Activated naive CD4-positive, alpha-beta T cell treated with Interleukin-2 at 50 U/mL for 16 hours (primary cell): ENCODE data around the gene PRKACG.
"Not testable (repeated sequence)": the region's sequence is repeated elsewhere in the genome, so short reads cannot be mapped to it uniquely, and the experiment has no call there.

Source experiments
- DNase-seq: peaks from one replicate; pipeline ENCODE4 v3.0.0-alpha.2; 2020

PRKACG gene

DNA sequence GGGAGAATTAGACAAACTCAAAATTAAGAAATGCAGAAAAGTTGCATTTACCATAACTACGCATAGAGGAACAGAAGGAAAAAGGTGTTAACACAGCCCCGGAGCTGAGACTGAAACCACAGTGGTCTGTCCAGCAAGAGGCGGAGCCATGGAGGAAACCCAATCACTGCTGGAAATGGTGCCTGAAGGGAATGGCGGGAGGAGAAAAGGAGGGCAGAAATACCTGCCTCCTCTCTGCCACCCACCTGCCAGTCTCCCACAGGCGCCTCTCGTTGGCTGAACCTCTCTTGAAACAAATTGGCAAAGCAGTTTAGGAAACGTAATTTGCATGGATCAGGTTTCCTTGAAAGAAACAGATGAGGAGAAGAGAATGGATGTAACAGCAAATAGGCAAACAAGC is 9.7 kb upstream of the PRKACG start:
- no peak for DNase-seq

DNA sequence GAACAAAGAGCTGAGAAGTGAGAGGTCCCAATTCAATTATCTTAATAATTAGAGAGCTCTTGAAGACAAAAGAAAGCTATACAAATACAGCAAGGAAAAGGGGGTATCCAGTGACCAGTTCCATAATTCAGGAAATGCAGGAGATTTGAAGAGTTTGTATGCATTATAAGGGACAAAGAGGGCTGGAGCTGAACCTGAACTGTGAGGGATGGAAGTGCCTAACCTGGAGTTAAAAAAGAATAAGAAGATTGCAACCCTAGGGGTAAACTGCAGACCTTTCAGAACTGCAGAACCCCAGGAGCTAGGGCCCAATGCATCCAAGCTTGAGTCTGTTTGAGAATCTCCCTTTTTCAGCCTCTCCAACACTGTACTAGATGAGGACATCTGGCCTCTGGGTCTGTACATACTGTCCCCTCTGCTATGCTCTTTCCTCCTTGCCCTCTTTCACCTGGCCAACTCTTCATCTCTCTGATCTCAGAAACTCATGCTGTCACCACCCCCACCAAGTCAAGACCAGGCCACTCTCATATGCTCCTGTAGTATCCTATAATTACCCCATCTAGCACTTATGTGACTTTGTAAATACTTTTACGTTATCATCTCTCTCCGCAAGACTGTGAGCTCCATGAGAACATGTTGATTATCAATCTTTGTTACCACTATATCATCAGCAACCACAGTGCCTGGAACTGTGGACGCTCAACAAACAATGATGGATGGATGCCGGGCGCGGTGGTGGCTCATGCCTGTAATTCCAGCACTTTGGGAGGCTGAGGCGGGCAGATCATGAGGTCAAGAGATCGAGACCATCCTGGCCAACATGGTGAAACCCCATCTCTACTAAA is 6.6 kb upstream of the PRKACG start:
- DNase-seq = no peak

DNA sequence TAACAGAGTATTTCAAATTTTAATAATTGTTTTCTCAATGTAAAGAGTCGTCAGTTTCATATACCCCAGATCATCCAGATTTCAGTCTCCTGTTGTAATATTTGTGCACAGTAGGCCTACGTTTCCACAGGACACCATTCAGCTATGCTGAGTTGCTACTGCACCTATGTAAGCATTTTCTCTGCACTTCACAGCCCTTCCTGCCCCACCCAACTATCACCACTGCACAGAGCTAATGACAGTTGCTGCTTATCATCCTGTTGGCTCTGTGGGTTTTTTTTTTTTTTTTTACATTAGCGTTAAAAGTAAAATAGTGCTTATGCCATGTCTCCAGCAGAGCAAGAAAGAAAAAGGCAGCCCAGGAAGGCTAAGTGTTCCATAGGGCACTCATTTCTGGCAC is 5.9 kb upstream of the PRKACG start:
- no peak for DNase-seq

DNA sequence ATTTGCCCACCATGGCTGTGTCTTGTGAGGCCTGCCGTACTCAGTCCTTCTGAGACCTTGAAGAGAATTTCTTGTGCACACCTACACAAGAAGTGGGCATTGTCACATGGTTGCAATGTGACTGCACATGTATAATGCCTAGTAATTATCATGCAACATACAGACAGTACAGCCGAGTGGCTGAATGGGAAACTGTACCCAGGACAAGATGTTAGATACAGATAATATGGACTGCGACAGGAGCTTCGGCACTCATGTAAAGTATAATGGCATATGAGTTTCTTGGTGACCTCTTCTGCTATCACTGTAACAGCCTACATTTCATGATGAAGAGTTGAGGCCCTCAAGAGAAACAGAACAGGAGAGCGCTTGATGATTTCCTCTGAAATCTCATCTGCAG is 4.8 kb upstream of the PRKACG start:
- DNase-seq = no peak

DNA sequence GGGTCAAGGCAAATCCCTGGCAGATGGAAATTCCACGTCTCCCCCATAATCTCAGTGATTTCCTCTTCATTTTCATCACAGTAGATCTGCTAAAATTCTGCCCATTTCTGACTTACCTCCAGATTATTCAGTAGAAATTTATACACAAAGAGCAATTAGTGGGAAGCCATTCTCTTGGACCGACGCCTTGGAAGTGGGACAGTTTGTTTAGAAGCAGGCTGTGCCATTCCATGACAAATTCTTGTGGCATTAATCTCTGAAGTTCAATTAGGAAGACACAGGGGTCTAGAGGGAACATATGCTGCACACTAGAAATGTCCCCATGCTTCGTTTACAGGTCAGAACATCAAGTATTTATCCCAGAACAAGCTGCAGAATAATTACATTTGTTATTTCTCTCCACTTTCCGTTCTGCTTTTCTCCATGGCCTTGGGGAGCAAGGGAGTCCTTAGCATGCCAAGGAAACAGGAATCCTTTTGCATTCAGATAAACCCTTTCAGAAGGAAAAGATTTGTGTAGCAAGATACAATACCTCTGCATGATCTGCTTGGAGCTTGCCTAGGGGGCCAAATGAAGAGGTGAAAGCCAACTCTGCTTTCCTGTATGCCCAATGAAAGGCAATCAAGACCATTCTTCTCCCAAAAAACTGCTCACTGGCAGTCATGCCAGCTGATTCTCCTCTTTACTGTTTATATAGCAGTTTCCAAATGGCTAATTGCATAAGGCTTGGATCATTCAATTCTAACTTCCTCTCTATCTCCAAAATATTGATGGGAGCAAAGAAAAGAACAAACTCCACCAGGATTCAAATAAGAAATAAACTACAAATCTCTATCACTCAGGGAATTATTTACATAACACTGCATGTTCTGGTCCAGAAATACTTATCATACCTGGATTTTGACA is 2.5 kb upstream of the PRKACG start:
- DNase-seq = no peak

DNA sequence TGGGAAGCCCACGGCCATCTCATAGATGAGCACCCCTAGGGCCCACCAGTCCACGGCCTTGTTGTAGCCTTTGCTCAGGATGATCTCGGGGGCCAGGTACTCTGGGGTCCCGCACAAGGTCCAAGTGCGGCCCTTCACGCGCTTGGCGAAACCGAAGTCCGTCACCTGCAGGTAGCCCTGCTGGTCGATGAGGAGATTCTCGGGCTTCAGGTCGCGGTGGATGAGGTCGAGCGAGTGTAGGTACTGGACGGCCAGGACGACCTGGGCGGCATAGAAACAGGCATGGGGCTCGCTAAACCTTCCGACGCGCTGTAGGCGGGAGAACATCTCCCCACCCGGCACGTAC is 558 bp downstream of the PRKACG start:
- DNase-seq = no peak

DNA sequence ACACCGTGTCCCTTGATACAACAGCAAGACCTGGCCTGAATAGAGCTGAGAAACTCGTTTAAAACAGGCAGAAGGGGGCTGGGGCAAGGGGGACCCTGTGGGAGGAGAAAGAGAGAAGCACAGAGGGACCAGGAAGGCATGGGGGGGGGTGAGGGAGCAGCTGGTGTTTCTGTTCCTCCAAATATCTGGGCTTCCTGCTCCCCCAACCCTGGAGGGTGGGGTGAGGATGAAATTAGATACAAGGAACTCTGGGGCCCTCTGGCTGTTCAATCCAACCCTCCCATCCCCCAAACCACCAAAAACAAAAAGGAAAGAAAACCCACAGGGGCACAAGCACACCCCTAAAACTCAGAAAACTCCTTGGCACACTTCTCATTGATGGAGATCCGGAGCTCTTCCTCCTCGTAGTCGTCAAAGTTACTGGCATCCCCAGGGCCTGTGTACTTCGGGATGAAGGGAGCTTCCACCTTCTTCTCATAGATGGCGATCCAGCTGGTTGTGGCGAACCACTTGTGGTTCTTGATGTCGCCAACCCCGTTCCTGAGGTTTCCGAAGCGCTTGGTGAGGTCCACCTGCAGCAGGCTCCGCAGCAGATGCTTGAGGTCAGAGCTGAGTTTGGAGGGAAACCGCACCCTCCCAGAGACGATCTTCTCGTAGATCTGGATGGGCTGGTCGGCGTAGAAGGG is 1.1 kb downstream of the PRKACG start:
- DNase-seq = no peak

DNA sequence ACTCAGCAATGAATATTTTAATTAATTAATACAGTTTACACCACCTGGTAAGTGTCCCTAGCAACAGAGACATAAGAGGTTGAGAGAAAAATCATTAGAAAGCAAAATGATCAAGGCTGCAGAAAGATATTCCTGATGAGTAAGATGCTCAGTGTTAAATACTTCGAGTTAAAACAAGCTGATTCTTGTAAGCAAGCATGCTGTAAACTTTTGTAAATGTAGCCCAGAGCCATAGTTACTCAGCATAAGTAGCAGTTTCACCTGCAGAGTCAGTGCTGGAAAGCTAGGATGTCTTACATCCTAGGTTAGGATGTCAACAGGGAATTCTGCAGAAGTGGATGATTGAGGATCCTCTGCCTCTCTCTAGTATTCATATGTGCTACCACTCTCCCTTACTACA is 4.2 kb downstream of the PRKACG start:
- DNase-seq = no peak

DNA sequence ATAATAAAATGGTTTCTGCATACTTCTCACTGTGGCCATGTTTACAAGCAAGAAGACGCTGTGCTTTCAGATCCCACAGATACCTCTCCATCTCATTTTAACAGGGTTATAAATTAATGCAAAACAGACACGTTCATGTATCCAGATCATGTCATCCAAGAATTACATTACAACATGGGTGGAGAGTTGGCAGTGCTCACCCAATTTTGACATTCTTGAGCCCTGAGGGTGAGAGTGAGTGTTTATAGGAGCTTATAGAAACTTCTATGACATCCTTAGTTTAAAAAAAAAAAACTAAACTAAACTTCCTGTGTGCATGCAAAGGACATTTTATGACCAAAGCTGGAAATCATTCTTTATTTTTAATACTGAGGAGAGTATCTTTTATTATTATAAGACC is 9.1 kb downstream of the PRKACG start:
- no peak for DNase-seq

DNA sequence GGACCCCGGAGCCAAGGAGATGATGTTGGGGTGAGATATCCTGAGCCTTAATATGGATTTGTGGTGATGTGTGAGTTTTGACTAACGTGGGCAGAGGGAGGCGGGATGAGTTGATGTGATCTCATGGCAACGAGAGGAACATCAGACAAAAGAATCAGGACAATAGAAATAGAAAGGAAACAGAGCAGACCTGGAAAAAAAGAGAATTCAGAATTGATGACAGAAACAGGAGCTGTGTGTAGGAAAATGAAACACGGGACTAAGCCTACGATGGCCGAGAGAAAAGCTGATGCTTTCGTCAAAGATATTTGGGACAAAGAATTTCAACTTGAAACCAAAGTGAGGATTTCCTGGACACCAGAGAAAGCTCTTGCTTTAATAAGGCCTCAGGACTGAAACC is 10.9 kb downstream of the PRKACG start:
- DNase-seq = no peak

DNA sequence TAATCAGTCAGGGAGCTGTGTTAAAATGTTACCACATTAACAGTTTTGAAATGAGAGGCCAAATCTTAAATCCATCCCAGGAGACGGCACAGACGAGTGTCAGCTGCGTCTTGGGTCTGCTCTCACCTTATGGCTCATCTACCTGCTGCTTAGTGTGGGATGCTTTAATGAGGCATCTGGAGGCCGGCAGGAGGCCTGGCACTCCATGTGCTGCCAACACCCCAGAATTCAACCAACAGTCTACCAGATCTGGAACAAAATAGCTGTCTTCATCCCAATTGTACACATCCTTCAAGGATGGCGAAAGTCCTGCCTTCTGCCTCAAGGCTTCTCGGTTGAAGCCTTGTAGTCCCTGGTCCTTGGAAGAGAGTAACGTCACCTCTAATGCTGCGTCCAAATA is 12.0 kb downstream of the PRKACG start:
- DNase-seq = no peak

DNA sequence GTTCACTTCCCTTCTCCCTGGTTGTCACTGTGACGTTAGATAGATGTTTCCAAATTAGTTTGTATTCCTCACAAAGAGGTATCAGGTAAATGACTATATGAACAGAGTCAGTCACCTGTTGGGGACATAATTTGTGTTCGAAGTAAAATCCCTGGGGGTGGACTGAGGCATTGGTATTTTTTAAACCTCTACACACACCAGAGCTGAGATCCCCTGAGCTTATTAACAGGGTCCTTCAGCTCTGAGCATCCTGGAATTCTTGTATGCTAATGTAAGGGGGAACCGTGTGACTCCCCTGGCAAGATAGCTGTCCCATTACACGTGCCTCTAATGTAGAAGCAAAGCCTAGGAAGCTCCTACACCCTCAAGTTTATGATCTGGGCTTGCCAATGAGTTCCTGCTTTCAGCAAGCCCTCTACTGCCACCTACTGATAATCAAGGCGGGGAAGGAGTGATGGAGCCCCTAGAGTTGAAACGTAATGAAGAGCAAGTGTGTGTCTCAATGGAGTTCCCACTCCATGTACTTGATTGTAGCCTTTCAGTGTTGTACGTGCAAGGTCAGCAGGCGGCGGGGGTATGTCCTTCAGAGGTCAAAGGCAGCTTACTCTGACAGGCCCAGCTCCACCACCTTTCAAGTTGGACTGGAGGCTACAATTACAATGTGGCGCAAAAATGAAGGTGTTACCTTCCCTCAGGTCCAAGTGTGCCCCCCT is 14.4 kb downstream of the PRKACG start:
- peak; percentile 57 for DNase-seq

DNA sequence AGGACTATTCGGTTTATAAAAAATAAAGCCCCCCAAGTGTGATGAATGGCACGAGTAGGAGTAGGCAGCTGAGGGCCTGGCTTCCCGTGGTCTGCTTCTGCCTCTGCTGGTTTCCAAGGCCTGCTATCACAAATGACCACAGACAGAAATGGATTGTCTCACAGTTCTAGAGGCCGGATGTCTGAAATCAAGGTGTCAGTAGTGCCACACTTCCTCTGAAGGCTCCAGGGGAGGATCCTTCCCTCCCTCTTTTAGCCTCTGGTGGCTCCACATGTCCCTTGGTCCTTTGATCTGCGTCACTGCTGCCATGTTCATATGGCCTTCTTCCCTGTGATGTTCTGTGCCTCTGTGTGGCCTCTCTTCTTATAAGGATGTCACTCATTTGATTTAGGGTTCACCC is 15.1 kb downstream of the PRKACG start:
- no peak for DNase-seq

DNA sequence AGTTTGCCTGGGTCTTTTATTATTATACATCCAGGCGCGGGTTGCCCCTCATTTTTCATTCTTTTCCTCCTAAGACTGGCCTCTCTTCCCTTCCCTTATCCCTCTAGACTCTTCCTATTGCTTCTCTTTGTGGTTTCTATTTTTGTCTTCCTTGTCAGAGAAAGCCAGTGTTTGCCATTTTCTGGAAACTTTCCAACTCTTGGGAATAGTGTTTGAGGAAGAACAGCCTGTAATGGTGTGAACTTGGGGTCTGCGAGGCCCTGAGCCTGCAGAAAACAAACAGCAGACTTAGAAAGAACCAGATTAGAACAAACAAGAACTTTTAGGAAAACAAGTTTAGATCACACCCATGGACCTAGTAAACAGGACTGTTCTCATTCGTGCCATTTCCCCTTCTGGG is 15.5 kb downstream of the PRKACG start:
- no peak for DNase-seq

DNA sequence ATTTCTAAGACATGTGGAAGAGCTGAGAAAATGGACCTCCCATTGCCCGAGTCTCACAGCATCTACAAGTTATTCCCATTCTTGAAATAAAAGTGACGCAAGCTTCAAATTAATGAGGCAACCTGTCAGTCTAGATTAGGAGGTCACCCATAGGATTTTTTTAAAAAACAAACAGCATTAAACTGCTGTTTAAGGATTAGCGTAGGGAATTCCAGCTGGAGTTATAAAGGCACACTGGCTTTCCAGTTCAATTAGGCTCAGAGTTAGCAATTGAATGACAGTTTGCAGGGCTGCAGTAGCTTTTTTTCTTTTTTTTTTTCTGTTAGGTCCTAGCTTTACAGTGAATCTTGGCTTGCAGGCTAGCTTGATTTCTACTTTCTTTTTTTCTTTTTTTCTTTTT is 16.2 kb downstream of the PRKACG start:
- no peak for DNase-seq

DNA sequence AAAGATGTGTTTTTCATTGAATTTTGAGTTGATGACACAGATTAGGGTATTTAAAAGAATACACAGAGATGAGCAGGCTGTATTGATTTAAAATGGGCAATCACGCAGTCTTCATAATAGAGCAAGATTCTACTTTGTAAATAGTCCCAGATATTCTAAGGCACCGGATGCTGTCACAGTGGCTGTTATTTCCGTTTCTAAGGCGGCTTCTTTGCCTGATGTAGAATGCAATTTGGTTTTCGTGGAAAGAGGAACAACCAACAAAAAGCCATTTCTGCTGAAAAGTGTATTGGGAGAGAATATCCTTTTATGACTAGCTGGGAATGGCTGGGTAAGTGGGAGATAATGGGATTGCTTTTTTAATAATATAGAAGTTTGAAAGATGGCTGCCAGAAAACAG is 17.5 kb downstream of the PRKACG start:
- no peak for DNase-seq

DNA sequence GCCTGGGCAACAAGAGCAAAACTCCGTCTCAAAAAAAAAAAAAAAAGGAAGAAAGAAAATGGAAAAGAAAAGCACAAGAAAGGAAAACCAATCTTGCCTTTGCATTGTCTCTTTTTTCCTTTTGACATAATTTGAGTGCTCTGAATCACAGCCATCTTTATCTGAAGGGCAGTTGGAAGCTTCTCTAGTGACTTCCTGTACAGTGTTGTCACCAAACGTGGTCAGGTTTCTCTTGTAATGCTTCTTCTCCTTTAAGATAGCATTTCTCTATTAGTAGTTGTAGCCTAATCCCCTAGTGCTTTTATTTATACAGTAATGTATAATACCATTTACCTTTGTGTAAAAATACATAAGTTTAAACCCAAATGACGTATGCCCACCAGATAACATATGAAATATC is 18.1 kb downstream of the PRKACG start:
- DNase-seq = no peak

DNA sequence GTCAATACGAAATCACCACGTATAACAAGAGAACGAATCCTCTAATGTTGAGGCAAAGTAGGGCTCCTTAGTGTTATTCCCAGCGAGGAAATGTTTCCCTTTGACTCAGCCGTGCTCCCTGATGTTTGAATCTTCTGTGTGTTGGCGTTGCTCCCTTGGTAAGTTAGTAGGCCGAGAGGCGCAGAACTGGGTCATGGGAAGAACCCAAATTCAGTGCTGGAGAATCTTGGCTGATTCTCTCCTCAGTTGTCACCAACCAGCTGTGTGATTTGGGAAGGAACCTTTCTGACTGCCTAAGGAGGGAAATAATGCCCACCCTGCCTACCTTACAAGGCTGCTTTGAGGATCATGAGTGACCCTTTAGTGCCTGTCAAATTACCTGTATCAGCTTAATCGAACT is 22.5 kb downstream of the PRKACG start:
- no peak for DNase-seq

DNA sequence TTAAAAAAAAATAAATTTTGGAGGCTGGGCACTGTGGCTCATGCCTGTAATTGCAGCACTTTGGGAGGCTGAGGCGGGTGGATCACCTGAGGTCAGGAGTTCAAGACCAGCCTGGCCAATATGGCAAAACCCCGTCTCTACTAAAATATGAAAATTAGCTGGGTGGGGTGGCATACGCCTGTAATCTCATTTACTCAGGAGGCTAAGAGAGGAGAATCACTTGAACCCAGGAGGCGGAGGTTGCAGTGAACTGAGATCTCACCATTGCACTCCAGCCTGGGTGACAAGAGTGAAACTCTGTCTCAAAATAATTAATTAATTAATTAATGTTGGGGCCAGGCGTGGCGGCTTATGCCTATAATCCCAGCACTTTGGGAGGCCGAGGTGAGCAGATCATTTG is 27.0 kb downstream of the PRKACG start:
- DNase-seq = not testable (repeated sequence)

DNA sequence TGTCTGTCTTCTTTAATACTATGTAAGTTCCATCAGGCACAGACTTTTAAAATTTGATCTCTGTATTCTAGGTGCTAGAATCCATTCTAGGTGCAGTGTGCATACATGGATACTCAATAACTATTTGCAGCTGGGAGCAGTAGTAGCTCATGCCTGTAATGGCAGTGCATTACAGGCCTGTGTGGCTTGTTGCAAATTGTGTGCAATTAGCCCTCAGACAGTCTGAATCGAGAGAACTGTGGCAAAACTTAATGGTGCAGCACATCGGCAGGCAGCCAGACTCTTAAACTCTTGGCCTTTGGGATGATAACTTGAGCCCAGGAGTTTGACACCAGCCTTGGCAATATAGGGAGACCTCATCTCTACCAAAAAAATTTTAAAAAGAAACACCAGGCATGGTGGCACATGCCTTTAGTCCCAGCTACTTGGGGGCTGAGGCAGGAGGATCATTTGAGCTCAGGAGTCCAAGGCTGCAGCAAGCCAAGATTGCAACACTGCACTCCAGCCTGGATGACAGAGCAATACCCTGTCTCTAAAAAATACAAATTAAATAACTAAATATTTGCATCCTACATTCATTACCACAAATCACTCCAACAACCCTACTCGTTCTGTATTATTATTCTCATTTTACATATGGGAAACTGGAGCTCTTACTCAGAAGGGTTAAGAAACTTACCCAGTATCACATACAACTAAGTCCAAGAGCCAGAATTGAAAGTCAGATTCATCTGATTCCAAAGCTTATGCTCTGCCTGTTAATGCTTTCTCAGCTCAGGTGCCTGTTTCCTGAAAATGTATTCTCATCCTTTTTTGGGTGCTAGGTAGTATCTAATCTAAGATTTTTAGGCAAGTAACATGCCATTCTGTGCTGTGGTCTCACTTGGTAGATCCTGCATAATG is 30.1 kb downstream of the PRKACG start:
- no peak for DNase-seq

DNA sequence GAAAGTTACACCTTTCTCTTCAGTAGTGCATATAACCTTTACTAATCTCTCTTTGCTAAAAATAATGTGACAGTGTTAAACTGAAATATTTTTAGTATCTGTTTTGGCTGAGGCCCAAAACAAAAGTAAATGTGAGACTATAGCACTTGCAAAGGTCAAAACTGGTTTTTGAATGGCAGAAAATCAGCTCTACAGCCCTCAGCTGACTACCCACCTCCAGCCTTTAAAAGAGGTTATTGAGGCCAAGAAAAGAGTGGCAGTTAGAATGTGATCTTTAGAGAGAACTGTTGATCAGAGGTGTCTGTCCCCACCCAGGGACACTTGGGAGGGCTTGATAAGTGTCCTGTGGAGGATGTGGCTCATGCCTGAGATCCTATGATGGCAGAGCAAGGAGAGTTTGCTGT is 30.9 kb downstream of the PRKACG start:
- no peak for DNase-seq

DNA sequence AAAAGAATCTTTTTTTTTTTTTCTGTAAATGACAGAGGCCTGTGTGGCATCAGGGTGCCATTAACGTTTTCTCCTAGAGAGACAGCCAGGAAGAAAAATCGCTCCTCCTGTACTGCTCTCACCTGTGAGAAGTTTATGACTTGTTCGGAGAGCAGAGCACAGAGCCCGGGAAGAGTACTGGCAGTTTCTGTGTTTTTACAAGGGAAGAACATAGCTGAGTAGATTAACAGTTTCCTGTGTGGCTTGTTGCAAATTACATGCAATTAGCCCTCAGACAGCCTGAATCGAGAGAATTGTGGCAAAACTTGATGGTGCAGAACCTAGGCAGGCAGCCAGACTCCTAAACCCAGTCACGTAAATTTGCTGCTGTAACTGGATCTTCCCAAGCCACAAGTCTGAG is 32.1 kb downstream of the PRKACG start:
- DNase-seq = no peak
